ELF-1 (cell line): ENCODE measurements around the gene TAS1R3.

Source experiments
- DNase-seq: peaks from one replicate; pipeline ENCODE4 v3.0.0-alpha.2; 2016; ENCODE audit warnings: low read depth, low spot score

Gene TAS1R3

DNA sequence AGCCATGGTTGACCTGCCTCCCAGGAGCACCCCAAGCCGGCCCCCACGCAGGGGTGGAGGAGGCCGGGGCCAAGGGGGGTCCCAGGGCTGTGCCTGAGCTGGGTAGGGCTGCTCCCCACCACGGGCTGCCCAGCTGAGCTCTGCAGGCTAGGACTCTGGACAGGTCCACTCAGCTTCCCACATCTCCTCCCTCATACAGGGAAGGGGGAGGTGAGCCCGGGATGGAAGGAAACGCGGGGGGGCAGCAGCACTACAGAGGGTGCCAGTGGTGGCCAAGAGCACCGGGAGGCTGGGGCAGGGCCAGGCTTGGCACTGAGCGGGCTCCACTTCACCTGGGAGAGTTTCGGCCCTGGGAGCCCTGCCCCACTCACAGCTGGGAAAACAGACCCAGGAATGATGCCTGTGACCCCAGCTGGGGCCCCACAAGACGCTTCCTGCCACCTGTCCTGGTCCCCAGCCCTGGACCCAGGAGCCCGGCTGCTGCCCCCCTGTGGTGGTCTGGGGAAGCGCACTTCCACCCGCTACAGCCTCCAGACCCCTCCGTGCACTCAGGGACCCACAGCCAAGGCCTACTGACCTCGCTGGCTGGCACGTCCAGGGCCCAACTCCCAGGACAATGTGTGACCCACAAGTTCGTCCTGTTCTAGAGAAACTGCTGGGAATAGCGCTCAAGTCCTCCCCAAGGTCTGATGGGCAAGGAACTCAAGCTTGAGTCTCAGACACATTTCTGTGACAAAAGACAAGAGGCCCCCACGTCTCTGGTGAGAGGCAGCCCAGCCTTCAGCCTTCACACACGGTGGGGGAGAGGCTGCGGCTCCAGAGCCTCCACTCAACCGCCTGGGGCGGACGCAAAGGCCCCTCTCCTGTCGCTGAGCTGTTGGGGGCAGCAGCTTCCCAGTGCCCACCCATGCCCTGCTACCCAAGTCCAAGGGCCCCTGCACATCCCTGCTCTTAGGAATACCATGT lies 40.9 kb downstream of the TAS1R3 start:
- DNase-seq = peak; percentile 88

DNA sequence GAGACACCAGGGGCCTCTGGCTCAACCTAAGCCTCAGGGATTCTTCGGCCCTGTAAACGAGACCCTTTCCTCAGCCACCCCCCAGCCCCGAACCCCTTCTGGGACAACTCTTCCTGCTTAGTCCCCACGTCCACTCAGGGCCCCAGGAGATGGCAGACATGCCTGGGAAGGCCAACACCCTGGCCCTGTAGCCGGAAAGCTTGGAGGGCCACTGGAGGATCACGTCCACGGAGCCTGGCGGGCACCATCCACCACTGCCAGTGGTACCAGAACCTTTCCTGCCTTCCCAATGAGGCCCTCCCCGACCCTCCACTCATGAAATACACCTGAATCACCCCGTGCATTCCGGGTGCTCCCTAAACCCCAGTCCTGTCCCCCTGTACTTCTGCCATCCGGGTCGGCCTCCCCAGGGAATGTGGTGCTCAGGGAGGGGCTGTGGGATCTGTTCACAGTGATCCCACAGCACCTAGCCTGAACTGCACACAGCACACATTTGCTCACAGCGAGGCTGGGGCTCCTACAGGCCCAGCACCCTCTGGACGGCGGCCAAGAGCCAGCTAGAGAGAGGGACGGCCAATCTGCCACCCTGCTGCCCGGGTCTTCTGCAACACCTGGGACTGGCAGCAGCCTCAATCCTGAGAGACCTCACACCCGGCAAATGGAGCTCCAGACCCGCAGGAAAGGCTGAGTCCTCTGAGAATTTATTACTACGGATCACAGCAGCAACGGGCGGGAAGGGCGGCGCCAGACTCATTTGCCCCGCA lies 42.2 kb downstream of the TAS1R3 start:
- DNase-seq = no peak

- peak; percentile 27 for DNase-seq
These were observed 42.9 kb downstream of the TAS1R3 start for GRCh38 chr1:1373815-1374588.

GRCh38 chr1:1374589-1374928 lies 43.5 kb downstream of the TAS1R3 start:
- no peak for DNase-seq

DNA sequence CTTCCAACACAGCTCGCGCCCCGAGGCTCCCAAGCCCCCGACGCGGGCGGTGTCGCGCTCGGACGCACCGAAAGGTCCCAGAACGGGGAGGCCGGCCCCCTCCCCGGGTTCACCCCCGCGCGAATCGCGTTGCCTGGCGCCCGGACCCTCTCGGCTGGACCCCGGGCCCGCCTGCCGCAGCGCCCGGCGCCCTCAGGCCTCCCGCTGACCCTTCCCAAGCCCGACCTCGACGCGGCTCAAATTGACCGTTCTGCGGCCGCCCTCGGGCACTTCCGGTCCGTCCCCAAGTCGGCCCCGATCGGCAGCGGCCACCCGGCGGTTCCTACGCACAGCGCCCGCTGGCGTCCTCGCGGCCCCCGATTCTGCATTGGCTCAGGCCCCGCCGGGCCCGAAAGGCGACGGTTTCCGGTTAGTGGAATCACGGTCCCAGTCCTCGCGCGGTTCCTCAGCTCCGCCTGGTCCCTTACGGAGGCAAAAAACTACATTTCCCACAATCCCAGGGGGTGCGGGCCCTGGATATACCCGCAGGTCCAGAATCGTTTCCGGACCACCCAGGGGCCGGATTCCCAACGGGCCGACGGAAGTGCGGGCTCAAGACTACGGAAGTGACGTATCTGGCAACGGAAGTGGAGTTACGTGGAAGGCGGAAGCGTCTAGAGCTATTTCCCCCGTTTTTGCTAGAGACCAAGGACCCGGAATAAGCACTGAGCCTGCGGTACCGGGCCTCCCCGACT lies 44.0 kb downstream of the TAS1R3 start, which contains the start of gene AURKAIP1:
Gene AURKAIP1, minus strand, starts transcription at position 279 of the 734 bp plus-strand sequence. CDS start 451 bp downstream, outside the sequence.
- peak; percentile 100 for DNase-seq

DNA sequence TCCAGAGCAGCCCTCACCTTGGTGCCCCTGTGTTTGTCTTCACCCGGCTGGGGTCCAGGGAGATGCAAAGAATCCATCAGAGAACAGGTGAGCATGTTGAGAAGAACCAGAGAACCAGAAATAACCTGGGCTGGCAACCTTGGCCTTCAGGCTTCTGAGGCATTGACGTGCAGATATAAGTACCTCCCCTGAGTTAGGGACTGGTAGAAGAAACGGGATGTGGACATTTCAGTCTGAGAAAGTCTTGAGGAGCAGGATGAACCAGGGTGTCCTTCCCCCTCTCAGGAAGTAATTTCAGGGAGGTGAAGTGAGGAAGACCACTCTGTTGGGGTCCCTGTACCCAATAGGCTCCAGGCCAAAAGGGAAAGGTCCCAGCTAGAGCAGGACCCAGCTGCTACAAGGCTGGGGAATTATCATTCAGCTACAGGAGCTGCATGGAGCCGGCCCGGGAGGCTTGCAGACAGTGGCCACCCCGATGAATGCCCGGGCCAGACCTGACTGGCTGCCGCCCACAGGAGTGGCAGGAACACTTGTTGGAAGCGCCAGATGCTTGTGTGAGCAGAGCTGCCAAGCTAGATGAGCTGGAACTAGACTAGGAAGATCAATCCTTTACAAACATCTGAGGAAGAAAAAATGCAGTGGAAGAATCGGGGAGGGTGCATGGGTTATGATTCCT lies 45.6 kb downstream of the TAS1R3 start:
- DNase-seq = no peak

- DNase-seq = no peak
These were observed 46.6 kb downstream of the TAS1R3 start for GRCh38 chr1:1377540-1378205.

- DNase-seq = no peak
These were observed 49.8 kb downstream of the TAS1R3 start for GRCh38 chr1:1380860-1381259.

- DNase-seq = no peak
These were observed 50.2 kb downstream of the TAS1R3 start for GRCh38 chr1:1381294-1381693.
